Liver (tissue), 3 donors: ENCODE measurements around the gene NEK7.

Experiments used
- CTCF ChIP-seq: fragments of 150-350 bp; IDR thresholded peaks from 2 replicates; pipeline ENCODE4 v1.5.1; 2017; ENCODE audit warnings: improper control_type of control experiment, low read depth, low read length; ENCODE audit not compliant: missing input control
- GABPA ChIP-seq, 2 donors: IDR thresholded peaks in 1 of 2; conservative IDR thresholded peaks in 1 of 2; 2 replicates each; pipeline ENCODE4 v1.6.1; 2016; ENCODE audit warnings: antibody characterized with exemption in 2 of 2, mild to moderate bottlenecking in 1 of 2, moderate library complexity in 1 of 2
- RAD21 ChIP-seq, 2 donors: IDR thresholded peaks; 2 replicates each; pipeline ENCODE4 v1.6.1; 2016; ENCODE audit warnings: antibody characterized with exemption in 2 of 2, mild to moderate bottlenecking in 2 of 2
- ZBTB33 ChIP-seq: IDR thresholded peaks from 2 replicates; pipeline ENCODE4 v1.6.1; 2016; ENCODE audit warnings: antibody characterized with exemption
- TF ChIP-seq, protein P1 (sequence below): IDR thresholded peaks from 2 replicates; pipeline ENCODE4 v1.6.1; 2016; ENCODE audit warnings: antibody characterized with exemption, mild to moderate bottlenecking
- donor health status: healthy.
- donor health status: healthy.

GRCh38 chr1:198196630-198197029, 39.8 kb downstream of the NEK7 start:
- TF ChIP-seq CTCF (no peak), ZBTB33 (no peak), GABPA (IDR thresholded peaks at IDR 0.05 in 1 of 2, conservative IDR thresholded peaks at IDR 0.05 in 1 of 2) (no peak), RAD21 (IDR thresholded peaks at IDR 0.05) (no peak)
- TF ChIP-seq, protein P1, sequence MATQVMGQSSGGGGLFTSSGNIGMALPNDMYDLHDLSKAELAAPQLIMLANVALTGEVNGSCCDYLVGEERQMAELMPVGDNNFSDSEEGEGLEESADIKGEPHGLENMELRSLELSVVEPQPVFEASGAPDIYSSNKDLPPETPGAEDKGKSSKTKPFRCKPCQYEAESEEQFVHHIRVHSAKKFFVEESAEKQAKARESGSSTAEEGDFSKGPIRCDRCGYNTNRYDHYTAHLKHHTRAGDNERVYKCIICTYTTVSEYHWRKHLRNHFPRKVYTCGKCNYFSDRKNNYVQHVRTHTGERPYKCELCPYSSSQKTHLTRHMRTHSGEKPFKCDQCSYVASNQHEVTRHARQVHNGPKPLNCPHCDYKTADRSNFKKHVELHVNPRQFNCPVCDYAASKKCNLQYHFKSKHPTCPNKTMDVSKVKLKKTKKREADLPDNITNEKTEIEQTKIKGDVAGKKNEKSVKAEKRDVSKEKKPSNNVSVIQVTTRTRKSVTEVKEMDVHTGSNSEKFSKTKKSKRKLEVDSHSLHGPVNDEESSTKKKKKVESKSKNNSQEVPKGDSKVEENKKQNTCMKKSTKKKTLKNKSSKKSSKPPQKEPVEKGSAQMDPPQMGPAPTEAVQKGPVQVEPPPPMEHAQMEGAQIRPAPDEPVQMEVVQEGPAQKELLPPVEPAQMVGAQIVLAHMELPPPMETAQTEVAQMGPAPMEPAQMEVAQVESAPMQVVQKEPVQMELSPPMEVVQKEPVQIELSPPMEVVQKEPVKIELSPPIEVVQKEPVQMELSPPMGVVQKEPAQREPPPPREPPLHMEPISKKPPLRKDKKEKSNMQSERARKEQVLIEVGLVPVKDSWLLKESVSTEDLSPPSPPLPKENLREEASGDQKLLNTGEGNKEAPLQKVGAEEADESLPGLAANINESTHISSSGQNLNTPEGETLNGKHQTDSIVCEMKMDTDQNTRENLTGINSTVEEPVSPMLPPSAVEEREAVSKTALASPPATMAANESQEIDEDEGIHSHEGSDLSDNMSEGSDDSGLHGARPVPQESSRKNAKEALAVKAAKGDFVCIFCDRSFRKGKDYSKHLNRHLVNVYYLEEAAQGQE, result no peak
